Neural progenitor cell (in vitro differentiated cells): ENCODE results near the gene MRAP. TPM values are rescaled to one million over a fixed set of nuclear protein-coding genes. Genes with fewer than 3 reads are reported as not detected.

Source experiments
- DNase-seq: peaks from one replicate; pipeline ENCODE4 v3.0.0-alpha.2; 2016; ENCODE audit warnings: low spot score
- H2AFZ ChIP-seq: fragments of 200-600 bp; sonication (generic); replicated peaks from 2 replicates; pipeline ENCODE4 v1.6.1; 2016; ENCODE audit warnings: antibody characterized with exemption
- H3F3A ChIP-seq: fragments of 200-600 bp; sonication (generic); 2 replicates; pipeline ENCODE4 v1.6.1; 2016; ENCODE audit warnings: antibody characterized with exemption, low read depth
- H3K27ac ChIP-seq: fragments of 200-600 bp; sonication (generic); 2 replicates; pipeline ENCODE4 v1.5.1; 2016; ENCODE audit warnings: mild to moderate bottlenecking
- H3K27me3 ChIP-seq: fragments of 200-600 bp; sonication (generic); 2 replicates; pipeline ENCODE4 v1.6.1; 2016; ENCODE audit warnings: mild to moderate bottlenecking, moderate library complexity
- H3K36me3 ChIP-seq: fragments of 200-600 bp; sonication (generic); 2 replicates; pipeline ENCODE4 v1.5.1; 2016
- H3K4me1 ChIP-seq: fragments of 200-600 bp; sonication (generic); 2 replicates; pipeline ENCODE4 v1.6.1; 2016; ENCODE audit warnings: mixed run types
- H3K4me2 ChIP-seq: fragments of 200-600 bp; sonication (generic); 2 replicates; pipeline ENCODE4 v1.6.1; 2016
- H3K4me3 ChIP-seq: fragments of 200-600 bp; sonication (generic); 2 replicates; pipeline ENCODE4 v1.5.1; 2016
- H3K79me2 ChIP-seq: fragments of 200-600 bp; sonication (generic); 2 replicates; pipeline ENCODE4 v1.6.1; 2016; ENCODE audit warnings: low read depth
- H3K9ac ChIP-seq: fragments of 200-600 bp; sonication (generic); 2 replicates; pipeline ENCODE4 v1.6.1; 2016
- H3K9me3 ChIP-seq: fragments of 200-600 bp; sonication (generic); 2 replicates; pipeline ENCODE4 v1.5.1; 2016; ENCODE audit warnings: low read depth
- H4K20me1 ChIP-seq: fragments of 200-600 bp; sonication (generic); 2 replicates; pipeline ENCODE4 v1.6.1; 2016; ENCODE audit warnings: low read depth
- H3K27ac Mint-ChIP-seq: 3 replicates; pipeline ENCODE4 v1.8.0; 2021; ENCODE audit warnings: mixed read lengths
- H3K27me3 Mint-ChIP-seq: 2 replicates; pipeline ENCODE4 v1.8.0; 2022; ENCODE audit warnings: low read depth, mild to moderate bottlenecking, inconsistent platforms, moderate library complexity, mixed read lengths; ENCODE audit not compliant: insufficient read depth
- H3K36me3 Mint-ChIP-seq: 3 replicates; pipeline ENCODE4 v1.8.0; 2021; ENCODE audit warnings: mixed read lengths
- H3K4me1 Mint-ChIP-seq: 3 replicates; pipeline ENCODE4 v1.8.0; 2021; ENCODE audit warnings: mixed read lengths
- H3K4me3 Mint-ChIP-seq: 3 replicates; pipeline ENCODE4 v1.8.0; 2021; ENCODE audit warnings: mild to moderate bottlenecking, moderate library complexity, mixed read lengths
- H3K9me3 Mint-ChIP-seq: 3 replicates; pipeline ENCODE4 v1.8.0; 2020; ENCODE audit warnings: mixed read lengths
- CTCF ChIP-seq: fragments of 200-600 bp; sonication (generic); IDR thresholded peaks from 2 replicates; pipeline ENCODE4 v1.5.1; 2017; ENCODE audit warnings: antibody characterized with exemption, mild to moderate bottlenecking
- EZH2 ChIP-seq: fragments of 200-600 bp; sonication (generic); IDR thresholded peaks from 2 replicates; pipeline ENCODE4 v1.6.1; 2017; ENCODE audit warnings: antibody characterized with exemption, mild to moderate bottlenecking, moderate library complexity
- EZH2phosphoT487 ChIP-seq: fragments of 200-600 bp; sonication (generic); IDR thresholded peaks from 2 replicates; pipeline ENCODE4 v1.6.1; 2017; ENCODE audit warnings: antibody characterized with exemption
- total RNA-seq: library from RNA; depleted of rRNA; stranded (reverse); fragments of >200 nt; gene quantifications from 2 replicates; pipeline ENCODE4 v1.2.3, GENCODE V29; 2015; ENCODE audit warnings: low replicate concordance

The MRAP gene
- total RNA-seq, 1 donor from 2014 or later: not detected

- Histone ChIP-seq H3K9ac (no peak overlapping the region), H3K27ac (no peak overlapping the region), H3K4me3 (no peak overlapping the region), H3K36me3 (no peaks in the 10 kb centered on the region), H3K4me2 (no peak overlapping the region), H3K9me3 (no peaks in the 10 kb centered on the region), H3K27me3 (no peaks in the 10 kb centered on the region), H3K4me1 (no peaks in the 10 kb centered on the region), H4K20me1 (no peaks in the 10 kb centered on the region), H2AFZ (no peak overlapping the region), H3F3A (no peaks in the 10 kb centered on the region), H3K79me2 (no peaks in the 10 kb centered on the region)
- Mint-ChIP-seq H3K27me3 (peaks cover 2% of the 10 kb centered on the region), H3K4me1 (peaks cover 11% of the 10 kb centered on the region), H3K9me3 (no peaks in the 10 kb centered on the region), H3K27ac (no peak overlapping the region), H3K4me3 (no peak overlapping the region), H3K36me3 (peaks cover 30% of the 10 kb centered on the region)
- TF ChIP-seq EZH2phosphoT487 (no peak), CTCF (no peak), EZH2 (no peak)
- no peak for DNase-seq
Observed at GRCh38 chr21:32317726-32318125, 19.1 kb downstream of the MRAP start.

GRCh38 chr21:32319012-32319411, 20.4 kb downstream of the MRAP start:
- Mint-ChIP-seq H3K27ac (no peak overlapping the region), H3K27me3 (peaks cover 2% of the 10 kb centered on the region), H3K36me3 (peaks cover 39% of the 10 kb centered on the region), H3K4me1 (peaks cover 13% of the 10 kb centered on the region), H3K4me3 (no peak overlapping the region), H3K9me3 (no peaks in the 10 kb centered on the region)
- Histone ChIP-seq H3K27me3 (no peaks in the 10 kb centered on the region), H3K79me2 (no peaks in the 10 kb centered on the region), H3K27ac (no peak overlapping the region), H3K36me3 (no peaks in the 10 kb centered on the region), H4K20me1 (no peaks in the 10 kb centered on the region), H3K9me3 (no peaks in the 10 kb centered on the region), H3K4me2 (no peak overlapping the region), H3K4me3 (no peak overlapping the region), H3F3A (no peaks in the 10 kb centered on the region), H3K4me1 (no peaks in the 10 kb centered on the region), H2AFZ (no peak overlapping the region), H3K9ac (no peak overlapping the region)
- TF ChIP-seq EZH2 (no peak), CTCF (no peak), EZH2phosphoT487 (no peak)
- DNase-seq: no peak

- Histone ChIP-seq H3F3A (no peaks in the 10 kb centered on the region), H3K79me2 (no peaks in the 10 kb centered on the region), H3K4me3 (no peak overlapping the region), H4K20me1 (no peaks in the 10 kb centered on the region), H2AFZ (no peak overlapping the region), H3K27ac (no peak overlapping the region), H3K4me1 (no peaks in the 10 kb centered on the region), H3K27me3 (no peaks in the 10 kb centered on the region), H3K4me2 (no peak overlapping the region), H3K36me3 (no peaks in the 10 kb centered on the region), H3K9me3 (no peaks in the 10 kb centered on the region), H3K9ac (no peak overlapping the region)
- no peak for DNase-seq
- no peaks in the 10 kb centered on the region for H3K9me3 Mint-ChIP-seq
- no peak overlapping the region for H3K4me3 Mint-ChIP-seq
- peaks cover 47% of the 10 kb centered on the region for H3K36me3 Mint-ChIP-seq
- peaks cover 23% of the 10 kb centered on the region for H3K4me1 Mint-ChIP-seq
- H3K27ac Mint-ChIP-seq: no peak overlapping the region
- peaks cover 6% of the 10 kb centered on the region for H3K27me3 Mint-ChIP-seq
- TF ChIP-seq CTCF (no peak), EZH2 (no peak), EZH2phosphoT487 (no peak)
Observed at GRCh38 chr21:32320059-32320458, 21.4 kb downstream of the MRAP start.
